GM12864 (cell line): Measurements from ENCODE around the gene STKLD1.

Experiments used
- DNase-seq: peaks from one replicate; pipeline ENCODE4 v3.0.0-alpha.2; 2011; ENCODE audit warnings: low read depth
- H3K4me3 ChIP-seq: 2 replicates; pipeline ENCODE4 v1.5.1; 2011; ENCODE audit warnings: mild to moderate bottlenecking, low read depth, low read length, control low read depth
- CTCF ChIP-seq: IDR thresholded peaks from 2 replicates; pipeline ENCODE4 v1.5.1; 2011; ENCODE audit warnings: low read depth, mild to moderate bottlenecking, moderate library complexity, low read length, control low read depth, inconsistent platforms; ENCODE audit errors: missing control alignments

The STKLD1 gene

GRCh38 chr9:133403766-133404453 is 27.7 kb downstream of the STKLD1 start:
- no peak overlapping the region for H3K4me3 ChIP-seq
- no peak for DNase-seq
- peak; percentile 77 for TF ChIP-seq CTCF

GRCh38 chr9:133404454-133405002 is 28.4 kb downstream of the STKLD1 start:
- no peak overlapping the region for H3K4me3 ChIP-seq
- no peak for DNase-seq
- TF ChIP-seq CTCF = no peak

- TF ChIP-seq CTCF = no peak
- no peak overlapping the region for H3K4me3 ChIP-seq
- no peak for DNase-seq
Measured at GRCh38 chr9:133405508-133406438, 29.6 kb downstream of the STKLD1 start.

- peak; percentile 97 for TF ChIP-seq CTCF
- peak; percentile 44 for DNase-seq
- no peak overlapping the region for H3K4me3 ChIP-seq
Measured at GRCh38 chr9:133406480-133407307, 30.5 kb downstream of the STKLD1 start.

GRCh38 chr9:133408042-133408441 is 31.9 kb downstream of the STKLD1 start:
- no peak for TF ChIP-seq CTCF
- DNase-seq = no peak
- H3K4me3 ChIP-seq = no peak overlapping the region

- no peak overlapping the region for H3K4me3 ChIP-seq
- TF ChIP-seq CTCF = no peak
- DNase-seq = no peak
Measured at GRCh38 chr9:133415170-133415569, 39.0 kb downstream of the STKLD1 start.
